HL-60 (cell line): Measurements from ENCODE around the gene FOXL3.

Experiments
- DNase-seq, 2 experiments: peaks; one replicate each; pipeline ENCODE4 v3.0.0-alpha.2; 2010 to 2020; ENCODE audit warnings: low read depth in 1 of 2, low spot score in 1 of 2
- H3K27ac ChIP-seq: fragments of 250-450 bp; sonication (Bioruptor Pico); replicated peaks from 2 replicates; pipeline ENCODE4 v1.5.1; 2020; ENCODE audit warnings: mild to moderate bottlenecking, moderate library complexity
- H3K27me3 ChIP-seq: fragments of 250-450 bp; sonication (Bioruptor Pico); 2 replicates; pipeline ENCODE4 v1.5.1; 2021; ENCODE audit warnings: mild to moderate bottlenecking, moderate library complexity; ENCODE audit not compliant: insufficient read depth, poor library complexity, severe bottlenecking
- H3K4me3 ChIP-seq: replicated peaks from 2 replicates; pipeline ENCODE4 v1.5.1; 2011; ENCODE audit warnings: mild to moderate bottlenecking, control low read depth, low read length; ENCODE audit not compliant: insufficient read depth
- GABPA ChIP-seq: IDR thresholded peaks from 2 replicates; pipeline ENCODE4 v1.6.1; 2012; ENCODE audit warnings: low read depth
- POLR2AphosphoS5 ChIP-seq: IDR thresholded peaks from 2 replicates; pipeline ENCODE4 v1.6.1; 2012; ENCODE audit warnings: low read depth
- SPI1 ChIP-seq: IDR thresholded peaks from 2 replicates; pipeline ENCODE4 v1.6.1; 2012; ENCODE audit warnings: low read depth, mild to moderate bottlenecking, borderline replicate concordance
- TF ChIP-seq, protein P1 (sequence below): IDR thresholded peaks from one replicate; pipeline ENCODE4 v1.5.1; 2011; ENCODE audit warnings: low read length, control low read depth, inconsistent platforms; ENCODE audit not compliant: insufficient read depth
- TF ChIP-seq, protein P2 (sequence below): IDR thresholded peaks from 2 replicates; pipeline ENCODE4 v1.6.1; 2012; ENCODE audit warnings: low read depth; ENCODE audit not compliant: insufficient replicate concordance

FOXL3 gene

DNA sequence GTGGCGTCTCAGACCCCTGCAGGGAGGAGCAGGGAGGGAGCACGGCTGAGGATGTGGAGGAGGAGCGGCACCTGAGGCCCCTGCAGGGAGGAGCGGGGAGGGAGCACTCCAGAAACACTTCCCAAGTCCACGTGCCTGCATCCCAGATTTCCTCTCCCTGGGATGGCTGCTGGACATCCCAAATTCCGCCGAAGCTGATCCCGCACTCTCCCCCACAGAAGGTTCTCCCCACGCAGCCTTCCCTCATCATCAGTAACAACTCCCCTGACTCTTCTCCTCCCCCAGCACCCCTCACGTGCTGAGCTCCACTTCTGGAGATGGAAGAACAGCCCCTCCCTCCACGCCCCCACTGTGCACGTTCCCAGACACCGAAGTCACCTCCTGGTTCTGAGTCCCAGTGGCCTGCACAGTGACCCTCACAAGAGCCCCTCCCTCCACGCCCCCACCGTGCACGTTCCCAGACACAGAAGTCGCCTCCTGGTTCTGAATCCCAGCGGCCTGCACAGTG, 17.8 kb upstream of the FOXL3 start:
- DNase-seq: no peak
- no peaks in the 10 kb centered on the region for H3K27me3 ChIP-seq
- no peak overlapping the region for H3K4me3 ChIP-seq
- no peak overlapping the region for H3K27ac ChIP-seq
- TF ChIP-seq, protein P1, sequence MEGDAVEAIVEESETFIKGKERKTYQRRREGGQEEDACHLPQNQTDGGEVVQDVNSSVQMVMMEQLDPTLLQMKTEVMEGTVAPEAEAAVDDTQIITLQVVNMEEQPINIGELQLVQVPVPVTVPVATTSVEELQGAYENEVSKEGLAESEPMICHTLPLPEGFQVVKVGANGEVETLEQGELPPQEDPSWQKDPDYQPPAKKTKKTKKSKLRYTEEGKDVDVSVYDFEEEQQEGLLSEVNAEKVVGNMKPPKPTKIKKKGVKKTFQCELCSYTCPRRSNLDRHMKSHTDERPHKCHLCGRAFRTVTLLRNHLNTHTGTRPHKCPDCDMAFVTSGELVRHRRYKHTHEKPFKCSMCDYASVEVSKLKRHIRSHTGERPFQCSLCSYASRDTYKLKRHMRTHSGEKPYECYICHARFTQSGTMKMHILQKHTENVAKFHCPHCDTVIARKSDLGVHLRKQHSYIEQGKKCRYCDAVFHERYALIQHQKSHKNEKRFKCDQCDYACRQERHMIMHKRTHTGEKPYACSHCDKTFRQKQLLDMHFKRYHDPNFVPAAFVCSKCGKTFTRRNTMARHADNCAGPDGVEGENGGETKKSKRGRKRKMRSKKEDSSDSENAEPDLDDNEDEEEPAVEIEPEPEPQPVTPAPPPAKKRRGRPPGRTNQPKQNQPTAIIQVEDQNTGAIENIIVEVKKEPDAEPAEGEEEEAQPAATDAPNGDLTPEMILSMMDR: no peak
- TF ChIP-seq, protein P2, sequence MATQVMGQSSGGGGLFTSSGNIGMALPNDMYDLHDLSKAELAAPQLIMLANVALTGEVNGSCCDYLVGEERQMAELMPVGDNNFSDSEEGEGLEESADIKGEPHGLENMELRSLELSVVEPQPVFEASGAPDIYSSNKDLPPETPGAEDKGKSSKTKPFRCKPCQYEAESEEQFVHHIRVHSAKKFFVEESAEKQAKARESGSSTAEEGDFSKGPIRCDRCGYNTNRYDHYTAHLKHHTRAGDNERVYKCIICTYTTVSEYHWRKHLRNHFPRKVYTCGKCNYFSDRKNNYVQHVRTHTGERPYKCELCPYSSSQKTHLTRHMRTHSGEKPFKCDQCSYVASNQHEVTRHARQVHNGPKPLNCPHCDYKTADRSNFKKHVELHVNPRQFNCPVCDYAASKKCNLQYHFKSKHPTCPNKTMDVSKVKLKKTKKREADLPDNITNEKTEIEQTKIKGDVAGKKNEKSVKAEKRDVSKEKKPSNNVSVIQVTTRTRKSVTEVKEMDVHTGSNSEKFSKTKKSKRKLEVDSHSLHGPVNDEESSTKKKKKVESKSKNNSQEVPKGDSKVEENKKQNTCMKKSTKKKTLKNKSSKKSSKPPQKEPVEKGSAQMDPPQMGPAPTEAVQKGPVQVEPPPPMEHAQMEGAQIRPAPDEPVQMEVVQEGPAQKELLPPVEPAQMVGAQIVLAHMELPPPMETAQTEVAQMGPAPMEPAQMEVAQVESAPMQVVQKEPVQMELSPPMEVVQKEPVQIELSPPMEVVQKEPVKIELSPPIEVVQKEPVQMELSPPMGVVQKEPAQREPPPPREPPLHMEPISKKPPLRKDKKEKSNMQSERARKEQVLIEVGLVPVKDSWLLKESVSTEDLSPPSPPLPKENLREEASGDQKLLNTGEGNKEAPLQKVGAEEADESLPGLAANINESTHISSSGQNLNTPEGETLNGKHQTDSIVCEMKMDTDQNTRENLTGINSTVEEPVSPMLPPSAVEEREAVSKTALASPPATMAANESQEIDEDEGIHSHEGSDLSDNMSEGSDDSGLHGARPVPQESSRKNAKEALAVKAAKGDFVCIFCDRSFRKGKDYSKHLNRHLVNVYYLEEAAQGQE: no peak

DNA sequence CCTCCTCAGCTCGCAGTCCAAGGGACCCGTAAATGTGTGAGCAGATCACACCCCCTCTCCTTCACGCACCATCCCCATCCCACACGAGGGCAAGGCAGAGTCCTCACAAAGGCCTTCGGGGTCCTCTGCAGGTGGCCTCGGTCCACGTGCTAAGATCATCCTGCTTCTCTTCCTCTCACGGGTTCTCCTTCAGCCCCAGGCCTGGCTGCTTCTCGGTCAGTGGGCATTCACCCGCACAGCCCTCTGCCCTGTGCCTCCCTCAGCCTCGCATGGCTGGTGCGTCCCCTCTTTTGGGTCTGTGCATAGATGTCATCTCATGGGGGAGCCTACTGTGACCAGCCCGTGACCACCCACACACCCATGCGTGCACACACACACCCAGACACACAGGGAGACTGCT, 17.3 kb upstream of the FOXL3 start:
- DNase-seq: no peak
- TF ChIP-seq, protein P1: no peak
- no peak for TF ChIP-seq SPI1
- TF ChIP-seq GABPA: no peak
- TF ChIP-seq POLR2AphosphoS5: no peak
- TF ChIP-seq, protein P2: no peak
- Histone ChIP-seq H3K4me3 (no peak overlapping the region), H3K27me3 (no peaks in the 10 kb centered on the region), H3K27ac (no peak overlapping the region)

DNA sequence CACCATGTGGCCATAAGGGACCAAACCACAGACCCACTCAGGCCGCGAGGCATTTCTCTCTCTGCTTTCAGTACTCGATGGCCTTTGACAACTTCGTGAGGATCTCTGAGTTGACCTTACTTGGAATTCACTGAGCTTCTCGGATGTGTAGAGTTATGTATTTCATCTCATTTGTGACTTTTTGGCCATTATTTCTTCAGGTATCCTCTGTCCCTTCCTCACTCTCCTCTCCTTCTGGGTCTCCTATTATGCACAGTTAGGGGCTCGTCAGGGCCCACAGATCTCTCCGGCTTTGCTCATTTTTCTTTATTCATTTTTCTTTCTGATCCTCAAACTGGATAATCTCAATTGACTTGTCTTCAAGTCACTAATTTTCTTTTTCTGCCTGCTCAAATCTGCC, 16.6 kb upstream of the FOXL3 start:
- H3K4me3 ChIP-seq: no peak overlapping the region
- no peak overlapping the region for H3K27ac ChIP-seq
- no peaks in the 10 kb centered on the region for H3K27me3 ChIP-seq
- no peak for DNase-seq
- TF ChIP-seq POLR2AphosphoS5 (no peak), SPI1 (no peak), GABPA (no peak)
- TF ChIP-seq, protein P1: no peak
- TF ChIP-seq, protein P2: no peak
